ENCODE measurements around the gene VOPP1.

DNA sequence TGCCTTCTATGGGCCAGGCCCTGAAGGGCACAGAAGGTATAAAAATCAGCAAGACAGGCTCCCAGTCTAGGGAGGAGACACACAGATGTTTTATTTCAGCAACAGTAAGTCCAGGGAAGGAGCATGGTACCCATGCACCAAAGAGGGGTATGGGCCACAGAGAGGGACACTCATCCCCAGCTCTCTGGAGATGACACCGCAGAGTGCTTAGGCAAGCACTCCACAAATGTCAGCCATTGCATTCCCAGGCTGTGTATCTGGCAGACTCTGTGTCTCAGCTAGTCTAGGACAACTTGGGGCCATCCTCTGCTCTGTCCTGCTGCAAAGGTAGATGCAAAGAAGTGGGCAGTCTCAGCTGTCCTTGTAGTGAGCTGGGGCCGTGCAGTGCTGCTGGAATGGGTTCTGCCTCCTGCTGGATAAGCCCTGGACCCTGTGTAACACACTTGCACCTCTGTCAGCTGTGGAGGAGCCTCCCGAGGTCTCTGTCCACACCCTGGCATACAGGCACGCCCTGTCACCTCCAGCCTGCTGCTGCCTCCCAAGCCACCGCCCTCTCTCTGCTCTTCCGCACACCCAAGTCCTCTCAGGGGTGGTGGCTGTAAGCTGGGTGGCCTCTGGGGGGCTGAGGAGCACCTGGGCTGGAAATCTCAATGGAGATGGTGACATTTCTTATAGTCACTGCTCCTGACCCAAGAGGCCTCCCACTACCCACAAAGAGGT, 57.6 kb downstream of the VOPP1 start:
- TF ChIP-seq, protein P1, sequence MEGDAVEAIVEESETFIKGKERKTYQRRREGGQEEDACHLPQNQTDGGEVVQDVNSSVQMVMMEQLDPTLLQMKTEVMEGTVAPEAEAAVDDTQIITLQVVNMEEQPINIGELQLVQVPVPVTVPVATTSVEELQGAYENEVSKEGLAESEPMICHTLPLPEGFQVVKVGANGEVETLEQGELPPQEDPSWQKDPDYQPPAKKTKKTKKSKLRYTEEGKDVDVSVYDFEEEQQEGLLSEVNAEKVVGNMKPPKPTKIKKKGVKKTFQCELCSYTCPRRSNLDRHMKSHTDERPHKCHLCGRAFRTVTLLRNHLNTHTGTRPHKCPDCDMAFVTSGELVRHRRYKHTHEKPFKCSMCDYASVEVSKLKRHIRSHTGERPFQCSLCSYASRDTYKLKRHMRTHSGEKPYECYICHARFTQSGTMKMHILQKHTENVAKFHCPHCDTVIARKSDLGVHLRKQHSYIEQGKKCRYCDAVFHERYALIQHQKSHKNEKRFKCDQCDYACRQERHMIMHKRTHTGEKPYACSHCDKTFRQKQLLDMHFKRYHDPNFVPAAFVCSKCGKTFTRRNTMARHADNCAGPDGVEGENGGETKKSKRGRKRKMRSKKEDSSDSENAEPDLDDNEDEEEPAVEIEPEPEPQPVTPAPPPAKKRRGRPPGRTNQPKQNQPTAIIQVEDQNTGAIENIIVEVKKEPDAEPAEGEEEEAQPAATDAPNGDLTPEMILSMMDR (IDR thresholded peaks at IDR 0.05) = no peak
- no peak for TF ChIP-seq POLR2A (IDR thresholded peaks at IDR 0.05)

Measured in uterus (tissue), 2 donors.